GM21576 (cell line): Measurements from ENCODE around the gene HAAO.
A peak's percentile ranks its signal among the peaks of the same experiment; 100 is the strongest.

Experiments
- ATAC-seq: cut with Tn5 transposase; IDR thresholded peaks from one replicate; pipeline ENCODE4 v1.9.1; 2021; ENCODE audit warnings: mild to moderate bottlenecking, moderate library complexity; ENCODE audit not compliant: unreplicated experiment

HAAO gene

DNA sequence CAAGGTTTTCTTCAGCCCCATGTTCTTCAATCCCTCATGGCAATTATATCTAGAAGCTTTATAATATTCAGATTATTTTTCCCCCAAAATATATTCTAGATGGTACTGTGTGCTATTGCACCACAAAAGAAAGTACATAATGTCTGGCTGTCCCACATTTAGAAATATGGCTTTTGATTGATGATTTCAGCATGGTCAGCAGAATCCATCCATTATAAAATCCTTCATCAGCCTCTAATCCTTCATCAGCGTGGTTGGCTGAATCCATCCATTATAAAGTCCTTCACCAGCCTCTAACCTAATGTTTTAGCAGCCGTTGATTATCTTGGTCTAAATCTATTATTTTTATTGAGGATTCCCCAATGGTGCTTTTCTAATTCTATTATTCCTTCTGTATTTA is 23.3 kb upstream of the HAAO start:
- no peak for ATAC-seq

GRCh38 chr2:42813763-42814162 is 21.4 kb upstream of the HAAO start:
- ATAC-seq: no peak

- no peak for ATAC-seq
Observed at GRCh38 chr2:42812899-42813479, 20.6 kb upstream of the HAAO start.

- peak; percentile 15 for ATAC-seq
Observed at GRCh38 chr2:42810971-42811811, 18.8 kb upstream of the HAAO start.

GRCh38 chr2:42810121-42810970 is 18.0 kb upstream of the HAAO start:
- peak; percentile 66 for ATAC-seq

GRCh38 chr2:42809819-42810120 is 17.4 kb upstream of the HAAO start:
- ATAC-seq: peak; percentile 39

DNA sequence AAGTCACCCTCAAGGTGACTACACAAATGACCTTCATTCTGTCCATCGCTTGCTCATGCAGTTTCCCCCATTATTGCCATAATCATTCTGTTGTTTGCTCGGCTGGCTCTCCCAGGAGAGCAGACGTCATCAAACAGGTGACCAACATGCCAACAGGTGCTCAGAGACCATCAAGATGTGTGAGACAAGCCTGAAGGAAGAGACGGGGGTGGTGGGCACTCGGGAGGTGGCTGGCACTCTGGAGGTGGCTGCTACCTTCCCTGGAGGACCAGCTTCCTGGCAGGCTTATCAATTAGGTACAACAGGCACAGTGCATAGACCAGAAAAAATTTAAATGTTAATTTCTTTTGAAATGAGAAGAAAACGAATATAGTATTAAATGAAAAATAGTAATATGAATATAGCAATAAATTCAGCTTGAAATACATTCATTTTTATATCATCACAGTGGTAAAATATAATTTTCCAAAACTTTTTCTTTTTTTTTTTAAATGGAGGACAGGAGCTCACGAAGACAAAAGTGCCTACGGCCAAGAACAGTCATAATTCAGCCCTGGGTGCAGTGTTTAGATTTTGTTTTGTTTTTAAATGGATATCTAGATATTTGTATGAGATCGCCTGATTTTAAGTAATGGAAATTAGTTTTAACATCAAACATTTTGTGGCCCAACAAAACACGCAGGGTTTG is 16.9 kb upstream of the HAAO start:
- no peak for ATAC-seq

- no peak for ATAC-seq
Observed at GRCh38 chr2:42808301-42808700, 15.9 kb upstream of the HAAO start.

- ATAC-seq: no peak
Observed at GRCh38 chr2:42806786-42807185, 14.4 kb upstream of the HAAO start.

GRCh38 chr2:42804891-42805290 is 12.5 kb upstream of the HAAO start:
- ATAC-seq: no peak

GRCh38 chr2:42804338-42804737 is 12.0 kb upstream of the HAAO start:
- no peak for ATAC-seq

- ATAC-seq: no peak
Observed at GRCh38 chr2:42802150-42802549, 9.8 kb upstream of the HAAO start.

GRCh38 chr2:42801381-42801780 is 9.0 kb upstream of the HAAO start:
- no peak for ATAC-seq

DNA sequence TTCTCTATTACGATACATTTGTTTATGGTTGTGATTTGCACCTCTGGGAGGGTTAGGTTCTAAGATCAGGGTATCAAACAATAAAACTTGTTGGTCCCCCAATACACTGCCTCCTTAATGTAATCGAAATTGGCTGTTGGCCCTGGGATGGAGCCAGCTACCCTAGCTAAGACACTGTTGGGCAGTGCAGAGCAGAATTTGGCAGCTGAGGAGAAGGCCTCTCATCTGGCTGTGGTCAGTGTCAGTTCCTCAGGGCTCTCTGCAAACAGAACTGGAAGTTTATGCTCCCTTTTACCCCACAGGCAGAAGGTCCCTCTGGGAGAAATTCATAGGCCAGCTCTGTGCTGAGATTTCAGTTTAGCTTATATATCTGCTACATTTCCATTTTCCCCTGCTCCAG is 8.6 kb upstream of the HAAO start:
- ATAC-seq: no peak

GRCh38 chr2:42800461-42800962 is 8.1 kb upstream of the HAAO start:
- ATAC-seq: no peak

GRCh38 chr2:42799881-42800280 is 7.5 kb upstream of the HAAO start:
- ATAC-seq: no peak

- ATAC-seq: no peak
Observed at GRCh38 chr2:42797281-42797680, 4.9 kb upstream of the HAAO start.

GRCh38 chr2:42796427-42797248 is 4.3 kb upstream of the HAAO start:
- no peak for ATAC-seq

- ATAC-seq: peak; percentile 33
Observed at GRCh38 chr2:42795841-42796301, 3.5 kb upstream of the HAAO start.

- no peak for ATAC-seq
Observed at GRCh38 chr2:42795275-42795674, 2.9 kb upstream of the HAAO start.
